GM18951 (cell line): ENCODE data around the gene LAG3.

Source experiments
- POLR2A ChIP-seq: IDR thresholded peaks from 4 replicates; pipeline ENCODE4 v1.6.1; 2011; ENCODE audit warnings: mild to moderate bottlenecking; ENCODE audit not compliant: insufficient read length, insufficient read depth; ENCODE audit errors: extremely low read depth
- in situ Hi-C: fragments of 300-500 bp; cut with MboI; formaldehyde crosslinking; loops from one replicate; pipeline ENCODE4 v1.12.0; 2022; ENCODE audit warnings: low sequenced_read_pairs, mixed read lengths, inconsistent platforms; ENCODE audit not compliant: unreplicated experiment

Gene LAG3

DNA sequence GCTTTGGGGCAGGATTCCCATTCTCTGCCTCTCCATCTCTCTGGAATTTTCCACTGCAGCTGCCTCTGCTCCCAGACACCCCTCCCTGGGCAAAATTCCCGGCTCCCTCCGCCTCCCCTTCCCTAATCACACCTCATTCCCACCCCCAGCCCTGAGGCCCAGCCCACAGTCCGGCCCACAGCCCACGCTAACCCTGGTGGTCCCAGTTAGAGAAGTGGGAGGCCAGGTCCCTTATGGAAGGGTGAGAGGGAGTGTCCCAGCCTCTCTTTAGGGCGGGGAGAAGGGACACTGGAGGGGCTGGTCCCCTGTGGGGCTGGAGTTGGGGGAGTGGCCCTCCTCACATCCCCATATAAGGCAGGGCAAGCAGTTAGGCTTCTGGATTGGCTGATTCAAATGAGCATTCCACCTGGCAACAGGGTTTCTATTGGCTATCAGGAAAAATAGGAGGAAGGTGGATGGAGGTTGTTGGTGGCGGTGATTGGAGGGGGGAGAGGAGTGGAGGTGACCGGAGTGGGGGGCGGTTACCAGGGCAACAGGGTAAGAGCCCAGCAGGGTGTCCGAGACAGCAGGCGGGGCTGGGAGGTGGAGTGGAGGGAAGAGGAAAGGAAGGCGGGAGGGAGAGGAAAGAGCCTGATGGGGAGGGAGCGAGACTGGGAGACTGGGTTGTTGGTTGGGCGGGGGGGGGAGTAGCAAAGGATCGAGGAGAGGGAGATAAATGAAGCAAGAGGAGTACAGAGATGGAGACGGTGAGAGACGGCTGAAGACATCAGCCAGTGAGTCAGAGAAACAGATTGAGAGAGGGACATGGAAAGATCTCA lies 8.1 kb upstream of the LAG3 start:
- in situ Hi-C loops, result no loop called here
- TF ChIP-seq POLR2A, result peak; percentile 44

GRCh38 chr12:6765048-6765633 lies 7.2 kb upstream of the LAG3 start:
- in situ Hi-C loops, result no loop called here
- TF ChIP-seq POLR2A, result no peak

DNA sequence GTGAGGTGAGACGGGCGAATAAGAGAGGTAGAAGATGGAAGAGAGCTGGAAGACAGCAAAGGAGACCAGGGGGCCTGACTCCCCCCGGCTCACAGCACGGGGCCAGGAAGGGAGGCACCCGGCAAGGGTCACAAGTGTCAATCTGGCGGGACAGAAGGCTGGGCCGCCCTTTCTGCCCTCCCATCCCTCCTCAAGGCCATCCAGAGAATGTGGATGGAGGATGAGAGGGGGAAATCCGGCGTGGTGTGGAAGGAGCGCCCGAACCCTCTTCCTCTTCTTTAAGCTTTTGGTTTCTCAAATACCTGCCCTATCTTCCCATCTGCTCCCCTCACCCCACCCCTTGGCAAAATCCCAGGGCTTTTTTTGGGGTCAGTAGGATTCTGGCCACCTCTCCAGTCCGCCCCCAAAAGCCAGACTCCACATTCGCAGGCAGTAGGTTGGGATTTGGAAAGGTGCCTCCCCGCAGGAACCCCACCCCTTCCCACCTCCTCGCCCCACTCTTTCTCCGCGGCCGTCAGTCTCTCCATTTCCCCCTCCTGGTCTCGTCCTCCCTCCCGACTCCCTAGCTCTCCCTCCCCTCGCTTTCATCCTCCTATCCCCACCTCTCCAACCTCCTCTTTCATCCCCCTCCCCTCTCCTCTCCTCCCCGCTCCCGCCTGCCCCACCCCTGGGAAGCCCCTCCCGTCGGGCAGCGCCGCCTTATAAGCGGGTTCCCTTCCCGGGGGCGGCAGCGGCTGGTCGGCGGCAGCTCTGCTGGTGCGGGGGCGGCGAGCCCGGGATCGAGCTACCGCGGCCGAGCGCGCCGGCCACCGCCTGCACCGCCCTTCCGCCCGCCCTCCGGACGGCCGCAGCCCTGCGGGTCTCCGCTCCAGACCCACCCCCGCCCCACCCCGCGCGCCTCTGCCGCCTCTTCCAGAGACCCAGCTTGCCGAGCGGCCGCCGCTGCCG lies 6.4 kb upstream of the LAG3 start, which contains the start of gene PTMS:
TSS of gene PTMS (plus strand) at position 730 of the 948 bp plus-strand sequence. CDS start 343 bp downstream, outside the sequence.
- in situ Hi-C loops, result no loop called here
- TF ChIP-seq POLR2A, result peak; percentile 89

DNA sequence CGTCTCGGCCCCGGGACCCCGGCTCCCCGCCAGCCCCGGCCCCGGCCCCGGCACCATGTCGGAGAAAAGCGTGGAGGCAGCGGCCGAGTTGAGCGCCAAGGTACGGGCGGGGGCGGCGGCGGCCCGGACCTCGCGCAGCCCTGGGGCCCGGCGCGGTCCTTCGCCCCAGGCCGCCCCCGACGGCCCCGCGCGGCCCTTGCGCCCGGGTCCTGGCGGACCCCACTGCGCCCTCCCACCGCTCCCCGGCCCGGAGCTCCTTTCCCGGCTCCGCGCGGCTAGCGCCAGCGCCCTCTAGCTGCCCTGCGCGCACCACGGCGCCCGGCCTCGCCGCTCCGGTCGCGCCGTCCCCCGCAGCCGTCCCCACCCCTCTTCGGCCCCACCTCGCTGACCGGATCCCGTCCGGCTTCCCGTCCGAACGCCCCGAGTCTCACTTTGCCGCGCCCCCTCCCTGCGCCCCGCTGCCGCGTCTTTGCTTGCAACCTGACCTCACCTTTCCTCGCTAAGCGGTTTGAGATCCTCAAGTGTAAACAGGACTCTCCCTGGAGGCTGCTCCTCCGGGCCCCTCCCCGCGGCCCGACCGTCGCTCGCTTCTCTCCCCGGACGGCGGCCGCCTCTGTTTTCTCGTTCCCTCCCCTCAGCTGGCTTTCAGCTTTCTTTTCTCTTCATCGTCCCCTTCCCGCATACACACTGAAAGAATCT lies 5.5 kb upstream of the LAG3 start:
- peak; percentile 26 for TF ChIP-seq POLR2A
- in situ Hi-C loops, result no loop called here

GRCh38 chr12:6767353-6768319 lies 4.7 kb upstream of the LAG3 start:
- in situ Hi-C loops, result no loop called here
- no peak for TF ChIP-seq POLR2A

- TF ChIP-seq POLR2A, result no peak
- in situ Hi-C loops, result no loop called here
Measured at GRCh38 chr12:6768437-6768914, 3.8 kb upstream of the LAG3 start.

GRCh38 chr12:6768990-6769389 lies 3.3 kb upstream of the LAG3 start:
- no peak for TF ChIP-seq POLR2A
- in situ Hi-C loops, result no loop called here

DNA sequence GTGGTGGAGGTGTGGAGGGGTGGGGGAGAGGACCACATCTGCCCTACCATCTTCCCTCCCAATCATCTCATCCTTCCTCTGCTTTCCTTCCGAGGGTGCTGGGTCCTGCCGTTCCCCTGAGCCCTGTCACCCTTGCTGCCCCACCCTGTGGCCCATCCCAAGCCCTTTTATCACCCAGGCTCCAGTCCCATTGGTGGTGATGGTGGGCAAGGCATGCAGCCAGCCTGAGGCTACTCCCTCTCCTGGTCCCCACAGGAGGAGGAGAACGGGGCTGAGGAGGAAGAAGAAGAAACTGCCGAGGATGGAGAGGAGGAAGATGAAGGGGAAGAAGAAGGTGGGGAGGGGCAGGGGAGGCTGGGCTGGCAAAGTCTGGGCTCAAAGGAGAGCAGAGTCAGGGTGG lies 2.7 kb upstream of the LAG3 start:
- in situ Hi-C loops, result no loop called here

GRCh38 chr12:6770094-6770493 lies 2.2 kb upstream of the LAG3 start:
- in situ Hi-C loops, result no loop called here
- TF ChIP-seq POLR2A, result no peak

More for the DNA sequence above, 2.7 kb upstream of the LAG3 start:
- TF ChIP-seq POLR2A, result no peak

DNA sequence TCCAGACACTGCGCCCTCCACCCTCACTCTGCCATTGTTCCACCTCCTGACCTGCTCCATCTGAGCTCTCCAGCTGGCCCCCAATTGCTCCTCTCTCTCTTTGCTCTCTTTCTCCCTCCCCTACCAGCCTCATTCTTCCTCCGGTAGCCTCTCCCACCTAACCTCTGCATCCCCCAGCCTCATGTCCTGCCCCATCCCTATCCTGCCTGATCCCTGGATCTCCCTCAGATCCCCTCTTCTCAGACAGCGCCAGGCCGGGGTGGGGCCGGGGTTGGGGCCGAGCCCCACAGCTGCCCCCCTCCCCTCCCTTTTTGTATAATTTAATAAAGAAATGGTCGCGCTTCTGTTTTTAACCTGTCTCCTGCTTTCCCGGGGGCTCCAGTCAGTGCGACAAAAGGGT lies 1.7 kb upstream of the LAG3 start:
- no peak for TF ChIP-seq POLR2A
- in situ Hi-C loops, result no loop called here

GRCh38 chr12:6771091-6771495 lies 1.2 kb upstream of the LAG3 start:
- in situ Hi-C loops, result no loop called here
- no peak for TF ChIP-seq POLR2A
